HG03280 (cell line): ENCODE measurements around the gene RIMBP2.
"Not testable (repeated sequence)": the region's sequence is repeated elsewhere in the genome, so short reads cannot be mapped to it uniquely, and the experiment has no call there.

ENCODE experiments used
- ATAC-seq: cut with Tn5 transposase; IDR thresholded peaks from one replicate; pipeline ENCODE4 v1.9.1; 2021; ENCODE audit warnings: mild to moderate bottlenecking, moderate library complexity; ENCODE audit not compliant: unreplicated experiment

Gene RIMBP2

DNA sequence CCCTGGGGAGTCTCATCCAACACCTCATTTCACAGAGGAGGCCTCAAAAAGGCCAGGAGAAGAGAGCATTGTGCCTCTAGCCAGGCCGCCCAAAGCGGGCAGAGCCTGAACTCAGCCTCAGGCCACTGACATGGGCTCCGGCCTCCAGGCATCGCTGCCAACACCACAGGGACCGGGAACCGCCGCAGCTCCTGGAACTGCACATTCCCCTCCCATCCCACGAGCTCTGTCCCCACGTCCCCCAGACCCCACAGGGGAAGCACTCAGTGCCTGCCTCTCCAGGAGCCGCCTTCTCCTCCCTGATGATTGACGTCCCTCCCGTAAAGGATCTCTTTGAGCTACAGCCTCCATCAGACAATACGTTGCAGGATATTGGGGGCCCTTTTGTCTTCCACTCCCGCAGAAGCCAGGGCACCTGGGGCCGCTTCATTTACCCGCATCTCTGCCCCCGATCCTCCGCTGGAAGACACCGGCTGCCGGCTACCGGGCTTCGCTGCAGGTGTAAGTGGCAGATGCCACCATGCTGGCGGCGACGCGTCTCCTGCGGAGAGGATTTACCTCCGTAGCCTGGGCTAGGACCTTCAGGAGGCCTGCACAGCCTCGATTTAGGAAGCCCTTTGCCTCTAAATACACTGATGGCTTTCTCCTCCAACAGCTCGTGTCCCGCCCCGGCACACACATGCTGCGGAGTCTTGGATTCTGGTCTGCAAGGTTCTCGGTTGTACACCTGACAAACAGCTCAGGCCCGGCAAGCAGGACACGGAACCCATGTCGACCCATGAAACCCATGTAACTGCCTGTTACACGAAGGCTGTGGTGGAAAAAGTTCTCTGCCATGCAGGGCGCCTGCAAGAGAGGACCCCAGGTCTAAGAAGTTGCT, 104.8 kb downstream of the RIMBP2 start:
- no peak for ATAC-seq

DNA sequence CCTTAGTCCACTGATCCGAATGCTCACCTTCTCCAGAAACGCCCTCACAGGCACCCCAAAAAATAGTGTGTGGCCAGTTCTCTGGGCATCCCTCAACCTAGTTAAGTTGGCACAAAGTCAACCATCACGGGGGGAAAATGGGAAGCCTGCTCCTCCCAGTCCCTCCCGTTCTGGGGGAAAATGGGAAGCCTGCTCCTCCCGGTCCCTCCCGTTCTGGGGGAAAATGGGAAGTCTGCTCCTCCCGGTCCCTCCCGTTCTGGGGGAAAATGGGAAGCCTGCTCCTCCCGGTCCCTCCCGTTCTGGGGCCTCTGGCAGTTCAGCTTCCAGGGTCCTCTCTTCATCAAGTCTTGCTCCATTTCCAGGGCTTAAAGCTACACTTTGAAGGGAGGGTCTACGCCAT, 106.1 kb downstream of the RIMBP2 start:
- ATAC-seq = no peak

DNA sequence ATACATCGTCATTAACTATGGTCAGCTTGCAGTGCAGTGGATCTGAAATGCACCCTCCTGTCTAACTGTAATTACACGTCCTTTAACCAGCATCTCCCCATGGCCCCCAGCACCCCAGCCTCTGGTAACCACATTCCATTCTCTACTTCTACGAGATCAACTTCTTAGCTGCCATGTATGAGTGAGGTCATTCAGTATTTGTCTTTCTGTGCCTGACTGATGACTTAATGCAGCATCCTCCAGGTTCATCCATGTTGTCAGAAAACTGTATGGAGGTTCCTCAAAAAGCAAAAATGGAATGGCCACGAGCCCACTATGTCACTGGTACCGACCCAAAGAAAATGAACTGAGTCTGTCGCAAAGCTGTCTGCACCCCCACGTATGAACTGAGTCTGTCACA, 107.3 kb downstream of the RIMBP2 start:
- no peak for ATAC-seq

DNA sequence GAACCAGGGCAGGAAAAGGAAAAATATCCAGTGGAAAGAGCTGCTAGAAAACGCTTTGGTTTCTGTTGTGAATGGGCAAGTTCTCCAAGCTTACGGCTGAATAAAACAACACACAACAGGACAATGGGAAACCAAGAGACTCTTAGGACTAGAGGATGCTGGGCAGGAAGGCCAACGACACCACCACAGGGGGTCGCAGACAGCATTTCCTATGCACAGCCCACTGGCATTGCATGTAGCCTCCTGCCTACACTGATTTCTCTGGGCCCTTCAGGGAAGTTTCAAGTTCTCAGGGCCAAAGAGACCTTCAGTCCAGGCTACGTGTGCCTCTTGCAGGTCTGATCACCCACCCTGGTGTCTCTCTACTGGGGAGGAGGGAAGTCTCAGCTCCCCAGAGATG, 108.0 kb downstream of the RIMBP2 start:
- no peak for ATAC-seq

DNA sequence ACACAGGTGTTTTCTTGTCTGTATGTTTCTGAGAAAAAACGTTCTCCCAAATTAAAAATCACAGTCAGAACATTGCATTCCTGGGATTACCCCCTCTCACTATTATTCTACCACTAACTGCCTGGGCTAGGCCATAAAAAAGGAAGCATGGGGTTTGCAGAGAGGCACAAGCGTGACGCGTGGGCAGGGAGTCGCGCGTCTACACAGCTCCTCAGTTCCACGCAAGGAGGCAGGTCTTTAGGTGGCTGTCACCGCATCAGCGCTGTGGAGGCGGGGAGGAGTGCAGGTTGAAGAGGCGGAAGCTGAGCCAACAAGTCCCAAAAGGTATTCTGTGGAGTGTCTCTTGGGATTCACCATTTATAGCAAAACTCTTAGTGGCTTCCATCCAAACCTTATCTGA, 109.9 kb downstream of the RIMBP2 start:
- ATAC-seq = no peak

DNA sequence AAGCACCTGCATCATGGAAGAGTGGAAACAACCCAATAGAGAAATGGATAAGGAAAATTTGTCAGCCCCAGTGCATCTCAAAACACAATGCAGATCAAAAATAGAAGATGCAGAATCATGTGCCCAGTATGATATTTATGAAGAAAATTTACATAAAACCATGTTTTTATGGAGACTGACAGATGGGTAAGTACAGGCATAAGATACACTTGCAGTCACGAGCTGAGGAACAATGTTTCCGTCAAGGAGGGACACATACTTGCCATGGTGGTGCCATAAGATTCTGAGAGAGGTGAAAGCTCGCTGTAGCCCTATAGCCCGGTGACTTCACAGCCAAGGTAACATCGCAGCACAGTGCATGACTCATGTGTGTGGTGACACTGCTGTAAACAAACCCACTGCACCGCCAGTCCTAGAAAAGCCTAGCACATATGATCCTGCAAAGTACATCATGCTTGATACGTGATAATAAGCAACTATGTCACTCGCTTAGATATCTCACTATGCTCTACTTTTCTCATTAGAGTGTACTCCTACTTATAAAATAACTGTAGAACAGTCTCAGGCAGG, 112.6 kb downstream of the RIMBP2 start:
- no peak for ATAC-seq

DNA sequence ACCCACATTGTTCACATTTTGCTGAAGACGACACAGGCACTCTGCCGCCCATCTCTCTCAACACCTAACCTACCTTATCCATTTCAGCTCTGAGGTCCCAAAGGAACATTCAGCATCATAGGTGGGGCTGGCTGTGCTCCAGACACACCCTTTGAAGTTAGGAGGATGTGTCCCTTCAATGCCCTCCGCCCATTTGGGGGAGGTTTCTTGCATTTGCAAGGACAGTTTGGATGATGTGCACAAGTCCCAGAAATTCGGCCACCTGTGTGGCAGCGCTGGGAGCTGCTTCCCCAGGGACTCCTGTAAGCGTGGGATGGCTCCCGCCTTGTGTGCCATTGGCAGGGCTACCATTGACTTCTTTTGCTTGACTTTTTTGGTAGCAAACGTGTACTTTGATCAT, 113.8 kb downstream of the RIMBP2 start:
- no peak for ATAC-seq

DNA sequence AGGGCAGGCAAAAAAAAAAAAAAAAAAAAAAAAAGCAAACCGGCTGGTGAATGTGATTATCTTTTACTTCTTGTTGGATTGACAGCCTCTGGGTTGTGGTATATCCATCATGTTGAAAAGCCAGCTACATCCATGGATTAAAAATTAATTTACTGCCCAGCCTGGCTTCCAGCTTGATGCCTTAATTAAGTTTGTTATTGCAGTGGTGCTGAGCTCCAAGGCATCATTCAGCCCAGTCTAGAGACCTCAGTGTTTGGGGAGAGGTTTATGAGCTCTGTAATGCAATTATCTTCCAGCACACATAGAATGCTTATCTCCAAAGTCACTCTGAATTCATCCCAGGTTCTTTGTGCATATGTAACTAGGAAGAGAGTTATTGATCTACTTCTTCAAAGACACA, 114.8 kb downstream of the RIMBP2 start:
- no peak for ATAC-seq

DNA sequence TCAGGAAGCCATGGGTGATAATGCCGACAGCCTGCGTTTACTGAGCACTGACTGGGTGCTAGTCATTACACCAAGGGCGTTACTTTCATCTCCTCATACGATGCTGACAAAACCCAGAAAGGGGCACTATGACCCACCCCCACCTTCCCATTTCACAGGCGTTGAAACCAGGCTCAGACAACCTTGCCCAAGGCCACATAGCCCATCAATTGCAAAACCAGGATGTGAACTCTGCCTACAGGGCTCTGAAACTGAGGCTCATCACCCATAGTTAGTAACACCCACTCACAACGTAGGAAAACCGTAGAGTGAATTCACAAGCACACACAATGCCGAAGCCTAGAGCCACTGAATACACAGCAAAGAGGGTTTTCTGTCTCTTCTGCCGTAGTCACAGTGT, 119.9 kb downstream of the RIMBP2 start:
- ATAC-seq = no peak

DNA sequence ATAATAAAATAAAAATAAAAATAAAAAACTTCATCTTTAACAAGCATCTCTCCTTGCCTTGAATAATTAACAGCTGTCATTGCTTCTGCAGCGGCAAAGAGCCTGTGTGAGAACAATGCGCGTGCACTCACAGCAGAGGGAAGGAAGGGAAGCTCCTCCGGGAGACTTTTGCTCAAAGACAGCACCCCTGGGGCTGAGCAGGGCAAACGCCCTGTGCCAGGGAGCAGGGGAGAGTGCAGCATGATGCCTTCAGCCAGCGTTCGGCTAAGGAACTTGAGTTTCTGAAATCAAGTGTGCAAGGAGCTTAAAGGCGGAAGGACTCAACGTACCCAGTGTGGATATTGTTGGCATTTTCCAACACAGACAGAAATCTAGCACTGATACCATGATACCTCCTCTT, 120.5 kb downstream of the RIMBP2 start:
- no peak for ATAC-seq

DNA sequence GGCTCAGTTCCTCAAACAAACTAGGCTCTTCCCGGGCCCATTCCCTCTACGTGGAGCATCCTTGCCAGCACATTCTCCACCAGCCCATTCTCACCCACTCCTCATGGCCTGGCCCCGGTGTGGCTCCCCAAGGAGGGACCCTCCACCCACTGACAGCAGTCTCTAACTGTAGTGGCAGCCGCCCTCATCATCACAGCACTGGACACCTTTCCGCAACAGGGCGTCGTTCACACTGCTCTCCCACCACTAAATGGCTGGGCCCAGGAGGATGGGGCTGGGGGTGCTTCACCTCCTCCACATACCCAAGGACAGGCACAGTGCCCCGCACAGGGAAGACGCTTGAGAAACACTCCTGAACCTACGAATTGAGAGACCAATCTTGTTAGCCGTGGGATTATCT, 123.0 kb downstream of the RIMBP2 start:
- ATAC-seq = no peak

DNA sequence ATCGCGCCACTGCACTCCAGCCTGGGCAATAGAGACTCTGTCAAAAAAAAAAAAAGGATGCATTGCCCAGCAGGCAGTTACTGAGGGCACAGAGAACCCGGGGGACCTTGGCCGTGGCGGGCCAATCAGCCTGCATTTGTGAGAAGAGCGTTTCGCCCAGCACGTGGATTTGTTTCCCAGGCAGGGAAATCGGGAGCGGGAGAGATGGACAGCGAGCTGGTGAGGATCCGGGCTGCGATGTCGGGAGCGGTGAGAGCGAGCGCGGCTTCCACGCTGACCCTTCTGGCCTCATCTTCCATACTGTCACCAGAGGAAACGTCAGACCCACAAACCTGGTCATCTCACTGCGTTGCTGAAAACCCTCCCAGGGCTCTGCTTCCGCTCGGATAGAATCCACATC, 123.5 kb downstream of the RIMBP2 start:
- no peak for ATAC-seq

DNA sequence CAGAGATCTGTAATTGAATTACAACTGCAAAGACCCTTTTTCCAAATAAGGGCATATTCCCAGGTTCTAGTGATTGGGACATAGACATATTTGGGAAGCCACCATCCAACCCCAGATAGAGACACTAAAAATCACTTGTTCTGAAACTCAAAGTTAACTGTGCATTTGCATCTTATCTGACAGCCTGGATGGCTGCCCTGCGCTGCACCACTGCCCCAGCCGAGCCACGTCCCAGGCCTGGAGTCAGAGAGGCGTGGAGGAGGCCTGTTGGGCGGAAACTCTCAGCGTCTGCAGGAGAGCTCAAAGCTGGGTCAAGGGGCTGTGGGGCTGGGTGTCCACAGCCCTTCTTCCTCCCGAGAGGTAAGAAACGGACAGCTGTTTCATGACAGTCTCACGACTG, 124.4 kb downstream of the RIMBP2 start:
- no peak for ATAC-seq

DNA sequence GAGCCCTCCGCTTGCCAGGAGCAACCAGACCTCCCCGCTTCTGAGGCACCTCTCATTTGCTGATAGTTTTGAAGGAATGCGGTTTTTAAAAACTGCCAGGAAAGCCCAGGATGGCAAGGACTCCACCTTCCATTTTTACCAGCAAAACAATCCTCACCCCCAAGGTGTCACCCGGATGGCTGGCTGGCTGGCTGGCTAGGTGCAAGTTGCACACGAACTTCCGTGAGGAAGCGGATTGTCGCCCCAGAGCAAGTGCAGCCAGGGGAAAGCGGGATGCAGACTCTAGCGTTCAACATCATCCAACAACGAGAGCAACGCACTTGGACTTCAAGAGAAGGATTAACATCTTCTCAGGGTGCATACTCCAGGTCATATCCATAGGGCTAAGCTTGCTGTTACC, 125.4 kb downstream of the RIMBP2 start:
- no peak for ATAC-seq

DNA sequence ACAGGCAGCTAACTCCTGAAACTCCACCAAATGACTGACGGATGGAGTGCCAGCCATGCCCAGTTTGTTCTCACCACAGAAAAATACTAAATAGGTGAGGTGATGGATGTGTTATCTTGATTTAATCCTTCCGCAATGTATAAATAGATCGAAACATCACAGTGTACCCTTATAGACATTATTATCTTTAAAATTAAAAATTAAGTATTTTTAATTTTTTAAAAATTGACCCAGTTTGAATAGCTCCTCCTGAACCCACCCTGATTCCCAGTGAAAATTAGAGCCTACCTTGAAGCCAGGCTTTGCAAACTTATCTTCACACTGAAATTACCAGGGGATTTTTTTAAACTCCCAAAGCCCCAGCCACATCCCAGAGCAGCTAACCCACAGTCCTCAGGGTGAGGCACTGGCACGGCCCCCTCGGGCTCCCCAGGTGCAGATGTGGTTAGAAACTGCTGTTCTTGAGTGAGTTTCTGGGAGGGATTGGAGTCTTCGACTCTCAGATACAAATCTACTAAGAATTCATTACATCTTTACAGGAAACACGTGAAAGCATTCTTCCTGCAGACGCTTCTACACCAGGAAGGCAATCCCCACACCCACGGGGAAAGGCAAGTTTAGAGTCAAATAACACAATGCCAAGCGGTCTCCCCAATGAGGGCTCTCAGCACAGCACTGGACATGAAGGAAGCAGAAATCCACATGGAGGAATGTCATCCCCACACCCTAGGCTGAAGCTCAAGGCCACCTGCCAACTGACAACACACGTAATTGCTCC, 126.4 kb downstream of the RIMBP2 start:
- no peak for ATAC-seq

DNA sequence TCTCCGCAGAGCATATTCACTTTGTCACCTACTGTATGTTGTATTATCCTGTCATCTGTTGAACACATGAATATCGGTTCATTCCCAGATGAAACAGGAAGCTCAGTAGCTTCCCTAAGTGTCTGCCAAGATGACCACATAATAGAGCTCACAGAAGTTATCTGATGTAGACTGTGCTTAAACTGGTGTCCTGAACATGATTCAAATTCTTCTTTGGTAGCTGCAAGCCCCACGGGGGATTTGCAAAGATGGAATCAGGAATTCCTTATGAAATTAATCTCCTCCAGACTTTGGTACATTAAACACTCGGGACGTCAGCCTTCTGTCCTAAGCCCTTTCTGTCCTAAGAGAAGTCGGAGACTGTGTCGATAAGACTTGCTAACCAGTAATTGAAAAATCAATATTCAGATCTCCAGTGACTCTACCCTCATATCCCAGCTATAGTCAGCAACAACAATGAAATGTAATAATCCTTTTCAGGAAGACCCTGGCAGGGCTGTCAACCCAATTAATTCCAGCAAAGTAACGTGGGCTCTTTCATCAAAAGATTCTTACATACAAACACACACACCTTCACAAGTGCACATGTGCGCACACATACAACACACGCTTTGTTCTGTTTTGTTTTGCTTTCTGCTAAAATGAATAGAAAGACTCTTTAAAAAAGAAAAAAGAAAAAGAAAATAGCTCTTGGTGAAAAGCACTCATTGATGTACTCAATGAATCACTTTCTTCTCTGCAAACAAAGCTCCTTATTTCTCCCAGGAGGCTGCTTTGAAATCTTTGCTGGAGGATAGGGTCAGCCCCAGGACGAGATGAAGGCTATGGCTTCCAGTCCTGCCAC, 127.2 kb downstream of the RIMBP2 start:
- no peak for ATAC-seq

DNA sequence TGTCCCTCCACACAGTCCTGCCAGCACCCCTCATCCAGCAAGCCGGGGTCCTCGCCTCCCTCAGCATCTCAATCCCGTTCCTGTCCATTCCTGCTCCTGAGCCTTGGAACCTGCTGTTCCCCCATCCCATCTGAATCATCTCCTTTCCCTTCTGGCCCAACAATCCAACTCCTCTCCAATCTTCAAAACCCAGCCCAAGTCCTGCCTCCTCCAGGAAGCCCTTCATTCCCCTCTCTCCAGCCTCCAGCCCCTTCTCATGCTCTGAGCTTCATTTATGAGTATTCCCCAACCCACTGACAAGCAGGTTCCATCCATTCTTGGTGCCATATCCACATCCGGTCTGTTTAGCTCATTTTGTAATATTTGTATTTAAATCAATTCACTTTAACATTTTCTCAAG, 128.1 kb downstream of the RIMBP2 start:
- no peak for ATAC-seq

DNA sequence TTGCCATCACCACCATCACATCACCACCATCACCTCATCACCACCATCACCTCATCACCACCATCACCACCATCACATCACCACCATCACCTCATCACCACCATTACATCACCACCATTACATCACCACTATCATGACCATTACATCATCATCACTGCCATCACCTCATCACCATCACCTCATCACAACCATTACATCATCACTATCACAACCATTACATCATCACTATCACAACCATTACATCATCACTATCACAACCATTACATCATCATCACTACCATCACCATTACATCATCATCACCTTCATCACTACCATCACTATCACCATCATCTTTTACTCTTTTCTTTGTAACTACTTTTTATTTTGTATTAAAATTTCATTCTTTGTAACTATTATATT, 131.6 kb downstream of the RIMBP2 start:
- not testable (repeated sequence) for ATAC-seq

DNA sequence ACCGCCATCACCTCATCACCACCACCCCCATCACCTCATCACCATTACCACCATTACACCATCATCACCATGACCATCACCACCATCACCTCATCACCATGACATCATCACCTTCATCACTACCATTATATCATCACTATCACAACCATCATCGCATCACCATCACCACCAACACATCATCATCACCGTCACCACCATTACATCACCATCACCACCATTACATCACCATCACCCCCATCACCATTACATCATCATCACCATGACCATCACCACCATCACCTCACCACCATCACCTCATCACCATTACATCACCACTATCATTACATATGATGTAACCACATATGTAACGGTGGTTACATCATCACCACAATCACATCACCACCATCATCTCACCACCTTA, 132.3 kb downstream of the RIMBP2 start:
- no peak for ATAC-seq

DNA sequence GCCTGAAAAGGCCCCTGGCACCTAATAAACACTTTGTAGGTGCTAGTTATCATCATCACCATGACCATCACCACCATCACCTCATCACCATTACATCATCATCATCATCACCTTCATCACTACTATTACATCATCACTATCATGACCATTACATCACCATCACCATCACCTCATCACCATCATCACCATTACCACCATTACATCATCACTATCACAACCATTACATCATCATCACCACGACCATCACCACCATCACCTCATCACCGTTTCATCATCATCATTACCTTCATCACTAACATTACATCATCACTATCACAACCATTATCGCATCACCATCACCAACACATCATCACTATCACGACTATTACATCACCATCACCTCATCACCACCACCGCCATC, 132.8 kb downstream of the RIMBP2 start:
- ATAC-seq = no peak

DNA sequence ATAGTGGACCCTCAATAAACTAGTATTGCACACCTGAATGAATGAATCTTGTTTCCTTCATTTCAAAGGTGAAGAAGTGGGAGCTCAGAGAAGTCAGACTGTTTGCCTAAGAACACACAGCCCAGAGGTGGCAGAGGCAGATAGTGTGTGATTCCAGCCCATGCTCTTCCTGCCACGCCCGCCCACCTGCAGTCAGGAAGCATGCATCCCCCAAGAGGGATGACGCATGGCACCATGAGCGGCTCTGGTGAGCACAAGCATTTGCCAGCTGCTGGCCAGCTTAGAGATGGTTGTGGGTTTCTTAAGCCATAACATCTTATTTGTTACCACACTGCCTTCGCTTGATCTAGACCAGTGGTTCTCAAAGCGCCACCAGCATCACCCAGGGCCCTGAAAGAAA, 133.8 kb downstream of the RIMBP2 start:
- ATAC-seq = no peak
